GM12874 (cell line): ENCODE results near the gene COL13A1.

ENCODE experiments used
- TF ChIP-seq, protein P1 (sequence below): IDR thresholded peaks from 2 replicates; pipeline ENCODE4 v1.5.1; 2011; ENCODE audit warnings: low read depth, mild to moderate bottlenecking, control low read depth, low read length, moderate library complexity; ENCODE audit not compliant: insufficient read depth

Gene COL13A1

DNA sequence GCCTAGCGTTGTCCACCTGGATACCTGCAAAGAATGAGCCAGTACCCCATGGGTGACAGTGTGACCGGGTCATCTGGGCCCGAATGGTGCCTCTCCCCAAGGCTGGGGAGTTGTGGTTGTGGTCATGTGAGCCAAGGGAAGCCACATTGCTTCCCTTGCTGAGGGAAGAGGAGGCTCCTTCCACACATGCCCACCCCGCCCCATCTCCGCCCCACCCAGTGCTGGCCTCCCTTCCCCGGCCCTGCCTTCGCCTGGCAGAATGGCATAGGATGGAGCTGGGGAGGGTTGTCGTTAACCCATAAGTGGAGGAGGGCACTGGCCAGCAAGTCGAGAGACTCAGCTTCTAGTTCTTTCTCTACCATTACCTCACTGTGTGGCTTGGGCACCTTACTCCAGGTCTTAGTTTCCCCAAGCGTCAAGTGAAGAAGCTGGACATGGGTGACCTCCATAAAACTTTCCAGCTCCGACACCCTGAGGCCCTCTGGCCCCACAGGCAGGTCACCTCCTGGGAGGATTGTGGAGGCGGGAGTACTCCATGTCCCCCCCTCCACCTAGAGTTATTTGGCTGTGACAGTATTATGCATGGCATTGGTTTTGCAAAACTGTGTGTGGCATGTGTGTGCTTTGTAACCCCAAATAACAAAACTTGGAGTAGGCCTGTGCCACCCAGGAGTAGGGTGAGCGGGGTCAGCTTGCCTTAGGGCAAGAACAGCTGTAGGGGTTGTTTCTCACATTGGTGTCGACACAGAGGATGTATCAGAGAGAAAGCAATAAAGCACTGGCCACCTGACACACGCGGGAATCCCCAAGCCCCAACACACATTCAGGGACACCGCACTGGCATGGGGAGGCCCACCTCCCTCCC is 160.4 kb downstream of the COL13A1 start:
- TF ChIP-seq, protein P1, sequence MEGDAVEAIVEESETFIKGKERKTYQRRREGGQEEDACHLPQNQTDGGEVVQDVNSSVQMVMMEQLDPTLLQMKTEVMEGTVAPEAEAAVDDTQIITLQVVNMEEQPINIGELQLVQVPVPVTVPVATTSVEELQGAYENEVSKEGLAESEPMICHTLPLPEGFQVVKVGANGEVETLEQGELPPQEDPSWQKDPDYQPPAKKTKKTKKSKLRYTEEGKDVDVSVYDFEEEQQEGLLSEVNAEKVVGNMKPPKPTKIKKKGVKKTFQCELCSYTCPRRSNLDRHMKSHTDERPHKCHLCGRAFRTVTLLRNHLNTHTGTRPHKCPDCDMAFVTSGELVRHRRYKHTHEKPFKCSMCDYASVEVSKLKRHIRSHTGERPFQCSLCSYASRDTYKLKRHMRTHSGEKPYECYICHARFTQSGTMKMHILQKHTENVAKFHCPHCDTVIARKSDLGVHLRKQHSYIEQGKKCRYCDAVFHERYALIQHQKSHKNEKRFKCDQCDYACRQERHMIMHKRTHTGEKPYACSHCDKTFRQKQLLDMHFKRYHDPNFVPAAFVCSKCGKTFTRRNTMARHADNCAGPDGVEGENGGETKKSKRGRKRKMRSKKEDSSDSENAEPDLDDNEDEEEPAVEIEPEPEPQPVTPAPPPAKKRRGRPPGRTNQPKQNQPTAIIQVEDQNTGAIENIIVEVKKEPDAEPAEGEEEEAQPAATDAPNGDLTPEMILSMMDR, result no peak

DNA sequence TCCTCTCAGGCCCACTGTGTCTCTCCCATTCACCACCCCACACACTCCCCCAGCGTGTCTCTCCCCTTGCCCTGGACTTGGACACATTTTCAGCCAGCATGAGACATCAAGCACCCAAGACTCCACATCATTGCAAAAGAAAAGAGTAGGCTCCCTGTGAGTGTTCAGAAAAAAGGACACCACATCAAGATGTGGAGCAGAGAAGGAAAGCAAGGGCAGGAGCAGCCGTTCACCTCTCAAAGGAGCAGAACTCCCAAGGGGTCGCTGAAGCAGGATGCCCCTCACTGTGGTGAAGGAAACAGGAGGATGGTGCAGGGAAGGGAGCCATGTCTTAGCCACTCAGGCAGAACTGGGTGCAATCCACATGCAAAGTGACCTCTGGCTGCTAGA is 161.0 kb downstream of the COL13A1 start:
- TF ChIP-seq, protein P1, result no peak

DNA sequence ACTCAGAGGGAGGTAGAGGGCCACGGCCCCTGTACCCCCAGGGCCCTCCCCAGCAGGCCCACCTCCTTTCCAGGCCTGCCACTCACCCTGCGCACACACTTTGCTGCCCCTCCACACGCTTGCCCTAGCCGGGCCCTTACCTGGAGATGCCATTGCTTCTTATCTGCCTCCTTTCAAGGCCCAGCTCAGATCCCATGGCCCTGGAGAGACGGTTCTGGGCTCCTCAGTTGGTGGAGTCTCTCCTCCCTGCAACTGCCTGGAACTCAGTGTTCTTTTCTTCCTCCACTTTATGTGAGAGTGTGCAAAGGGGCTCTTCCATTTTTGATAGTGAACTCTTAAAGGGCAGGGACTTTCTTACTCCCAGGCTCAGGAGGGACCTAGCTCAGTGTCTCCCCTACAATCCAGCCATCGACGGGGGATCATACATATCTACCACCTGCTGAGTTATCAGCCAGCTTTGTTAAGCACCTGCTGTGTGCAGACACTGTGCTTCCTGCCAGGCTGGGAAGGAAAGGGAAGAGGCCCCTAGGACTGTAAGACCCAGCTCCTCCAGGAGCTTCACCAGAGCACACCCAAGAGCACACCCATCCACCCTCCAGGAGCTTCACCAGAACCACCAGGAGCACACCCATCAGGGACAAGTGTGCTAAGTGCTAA is 161.6 kb downstream of the COL13A1 start:
- TF ChIP-seq, protein P1, result no peak

DNA sequence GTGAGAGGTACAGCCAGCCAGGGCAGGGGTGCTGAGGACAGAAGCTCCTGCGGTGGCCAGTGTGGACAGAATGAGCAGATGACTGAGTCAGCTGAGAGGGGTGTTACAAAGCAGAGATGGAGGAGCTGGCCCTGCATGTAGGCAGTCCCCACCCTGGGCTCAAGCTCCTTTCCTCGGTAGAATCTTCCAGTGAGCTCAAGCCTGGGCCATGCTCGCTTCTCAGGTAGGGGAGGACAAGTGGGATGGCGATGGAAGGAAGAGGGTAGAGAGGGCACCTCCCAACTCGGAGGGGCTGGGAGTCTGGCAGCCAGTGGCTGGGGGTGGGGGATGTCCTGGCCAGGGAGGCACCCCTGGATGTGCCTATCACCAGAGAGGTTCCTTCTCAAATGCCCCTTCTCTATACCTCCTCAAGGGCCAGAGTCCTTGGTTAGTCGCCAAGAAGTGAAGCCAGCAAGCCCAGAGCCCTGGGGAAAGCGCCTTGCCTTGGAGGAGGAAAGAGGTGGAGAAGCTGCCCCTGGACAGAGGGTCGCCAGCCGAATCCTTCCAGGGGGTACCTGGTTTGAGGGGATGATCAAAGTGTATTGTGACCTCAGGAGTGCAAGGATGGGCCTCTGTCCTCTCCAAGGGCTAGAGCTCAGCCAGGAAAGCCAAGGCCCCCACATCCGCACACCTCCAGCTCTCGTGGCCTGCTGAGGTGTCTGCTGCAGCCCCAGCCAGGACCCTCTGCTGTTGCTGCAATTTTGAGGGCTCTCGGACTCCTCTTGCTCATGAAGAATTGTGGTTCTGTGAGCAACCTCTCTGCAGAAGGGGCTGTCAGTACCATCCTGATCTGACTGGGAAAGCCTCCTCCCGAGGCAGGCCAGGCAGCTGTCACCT is 162.4 kb downstream of the COL13A1 start:
- TF ChIP-seq, protein P1, result no peak

DNA sequence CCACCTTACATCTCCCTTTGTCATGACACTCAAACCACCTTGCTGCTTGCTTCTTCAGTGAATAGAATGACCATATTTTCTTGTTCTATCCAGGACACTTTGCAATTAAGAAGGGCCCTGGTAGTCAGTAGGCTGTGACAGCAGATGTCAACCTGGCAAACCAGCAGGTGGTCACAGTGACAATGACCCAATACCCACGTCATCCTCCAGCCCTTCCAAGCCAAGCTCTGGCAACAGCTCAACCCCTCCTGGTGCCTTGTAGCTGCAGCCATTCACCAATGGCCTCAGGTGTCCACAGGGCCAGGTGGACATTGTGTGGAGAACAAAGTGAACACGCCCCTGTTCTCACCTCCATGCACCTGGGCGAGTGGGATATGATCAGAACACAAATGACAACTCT is 163.4 kb downstream of the COL13A1 start:
- TF ChIP-seq, protein P1, result no peak

DNA sequence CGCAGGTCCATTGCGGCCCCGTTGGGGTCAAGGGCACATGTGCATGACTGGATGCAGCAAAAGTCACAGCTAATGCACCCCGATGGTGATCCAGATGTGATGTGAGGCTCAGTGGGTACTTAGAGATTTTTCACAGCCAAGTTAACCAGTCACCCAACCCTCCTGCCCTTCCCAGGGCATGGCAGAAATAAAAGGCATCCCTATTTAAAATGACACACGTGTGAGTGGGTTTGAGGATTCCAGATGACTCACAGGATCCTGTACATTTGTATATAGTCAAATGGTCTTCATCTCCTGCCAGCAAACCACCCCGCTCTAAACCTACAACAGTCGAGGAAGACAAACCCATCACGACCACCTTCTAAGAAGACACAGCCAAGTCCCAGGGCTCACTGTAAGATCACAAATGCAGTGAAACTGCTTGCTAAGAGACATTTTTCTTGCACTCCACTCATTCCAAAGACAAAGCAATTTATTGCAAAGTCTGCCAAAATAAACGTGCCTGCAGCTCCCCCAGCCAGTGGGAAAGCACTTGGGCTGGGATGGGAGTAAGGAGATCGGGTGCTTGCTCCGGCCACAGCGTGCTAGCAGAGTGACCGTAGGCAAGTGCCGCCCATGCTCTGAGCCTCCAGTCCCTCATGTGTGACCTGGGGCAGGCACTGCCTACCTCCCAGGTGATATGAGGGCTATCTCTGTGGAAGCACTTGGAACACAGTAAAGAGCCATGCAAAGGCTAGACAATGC is 164.4 kb downstream of the COL13A1 start:
- TF ChIP-seq, protein P1, result no peak
